Suprapubic skin (tissue), 4 donors: Measurements from ENCODE around the gene THUMPD3. TPM values are rescaled to one million over a fixed set of nuclear protein-coding genes. Genes with fewer than 3 reads are reported as not detected.

Experiments
- DNase-seq, 2 donors: peaks; one replicate each; pipeline ENCODE4 v3.0.0-alpha.2; 2019; ENCODE audit warnings: low spot score in 2 of 2
- H3K27ac ChIP-seq: fragments of 200-600 bp; sonication (generic); one replicate; pipeline ENCODE4 v1.5.1; 2019
- H3K27me3 ChIP-seq: fragments of 200-600 bp; sonication (generic); one replicate; pipeline ENCODE4 v1.5.1; 2019
- H3K36me3 ChIP-seq: fragments of 200-600 bp; sonication (generic); one replicate; pipeline ENCODE4 v1.5.1; 2019
- H3K4me1 ChIP-seq: fragments of 200-600 bp; sonication (generic); one replicate; pipeline ENCODE4 v1.5.1; 2019
- H3K4me3 ChIP-seq: fragments of 200-600 bp; sonication (generic); one replicate; pipeline ENCODE4 v1.5.1; 2019; ENCODE audit warnings: mild to moderate bottlenecking
- H3K9me3 ChIP-seq: fragments of 200-600 bp; sonication (generic); one replicate; pipeline ENCODE4 v1.5.1; 2019
- CTCF ChIP-seq, 2 donors: fragments of 200-600 bp in 1 of 2; fragments of 450-650 bp in 1 of 2; sonication (generic) in 1 of 2; IDR thresholded peaks; one replicate each; pipeline ENCODE4 v1.5.1; 2016 to 2019; ENCODE audit warnings: antibody characterized with exemption in 2 of 2, mild to moderate bottlenecking in 1 of 2, moderate library complexity in 1 of 2
- EP300 ChIP-seq: sonication (generic); formaldehyde crosslinking; IDR thresholded peaks from one replicate; pipeline ENCODE4 v1.6.1; 2017; ENCODE audit warnings: antibody characterized with exemption
- POLR2A ChIP-seq, 2 donors: fragments of 450-650 bp; IDR thresholded peaks; one replicate each; pipeline ENCODE4 v1.6.1; 2017; ENCODE audit warnings: antibody characterized with exemption in 2 of 2, mild to moderate bottlenecking in 2 of 2, moderate library complexity in 2 of 2
- POLR2AphosphoS5 ChIP-seq, 3 donors: sonication (generic); formaldehyde crosslinking; IDR thresholded peaks; one replicate each; pipeline ENCODE4 v1.6.1; 2017; ENCODE audit warnings: antibody characterized with exemption in 3 of 3
- WGBS: methylation state at CpG from one replicate; pipeline ENCODE4 v1.1.5; 2018; 5-methylcytosine and 5-hydroxymethylcytosine counted together
- total RNA-seq, 4 donors: library from RNA; depleted of rRNA; stranded (reverse); fragments of >200 nt; gene quantifications; one replicate each; pipeline ENCODE4 v1.1.0, GENCODE V29; 2016

The THUMPD3 gene
- total RNA-seq, 4 donors from 2014 or later: 14.2 to 39.0 (median 27.5) TPM

DNA sequence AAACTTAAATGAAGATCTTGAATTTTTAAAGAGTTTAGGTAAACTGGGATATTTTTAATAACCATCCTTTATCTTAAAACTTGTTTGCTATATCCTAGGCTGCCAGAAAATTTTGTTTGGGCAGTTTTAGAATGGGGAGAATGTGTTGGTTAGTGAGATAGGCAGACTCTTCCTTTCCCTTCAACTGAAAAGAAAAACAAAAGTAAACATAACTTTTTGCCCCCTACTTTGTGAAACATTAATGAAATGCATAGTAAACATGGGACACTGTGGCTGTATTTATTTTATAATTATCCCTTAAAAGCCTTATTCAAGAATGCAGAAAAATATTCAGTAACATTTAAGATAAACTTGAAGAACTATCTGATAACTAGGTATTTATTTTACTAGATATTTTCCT lies 65.6 kb downstream of the THUMPD3 start:
- Histone ChIP-seq H3K9me3 (no peaks in the 10 kb centered on the region), H3K27ac (no peak overlapping the region), H3K4me3 (no peak overlapping the region), H3K4me1 (peaks cover 10% of the 10 kb centered on the region), H3K36me3 (peaks cover 66% of the 10 kb centered on the region), H3K27me3 (no peaks in the 10 kb centered on the region)
- TF ChIP-seq CTCF (IDR thresholded peaks at IDR 0.05): no peak
- no peak for TF ChIP-seq EP300
- no peak for TF ChIP-seq POLR2A (IDR thresholded peaks at IDR 0.05)
- no peak for TF ChIP-seq POLR2AphosphoS5 (IDR thresholded peaks at IDR 0.05)
- DNase-seq: no peak

DNA sequence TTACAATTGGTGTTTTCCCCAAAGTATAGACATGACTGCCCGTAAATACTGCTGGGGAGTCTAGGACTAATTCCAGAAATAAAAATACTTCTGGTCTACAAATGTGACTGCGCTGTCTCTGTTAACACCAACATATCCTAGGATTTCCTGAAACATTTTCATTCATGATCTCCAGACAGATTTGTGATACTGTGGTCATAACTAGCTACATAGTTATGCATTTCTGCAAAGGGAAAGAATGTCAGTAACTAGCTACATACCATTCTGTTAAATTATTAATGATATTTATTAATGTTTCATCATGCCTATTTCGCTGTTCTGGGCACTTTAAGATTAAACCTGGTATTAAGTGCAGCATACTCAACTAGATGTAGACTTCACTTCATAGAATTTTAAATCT lies 67.9 kb downstream of the THUMPD3 start:
- Histone ChIP-seq H3K9me3 (no peaks in the 10 kb centered on the region), H3K36me3 (peaks cover 89% of the 10 kb centered on the region), H3K27me3 (no peaks in the 10 kb centered on the region), H3K4me1 (no peaks in the 10 kb centered on the region), H3K4me3 (no peak overlapping the region), H3K27ac (no peak overlapping the region)
- TF ChIP-seq EP300 (no peak), POLR2AphosphoS5 (IDR thresholded peaks at IDR 0.05) (no peak), CTCF (IDR thresholded peaks at IDR 0.05) (no peak), POLR2A (IDR thresholded peaks at IDR 0.05) (no peak)
- no peak for DNase-seq
- 94% methylated on average over 3 of the region's 3 CpGs for WGBS

- H3K36me3 ChIP-seq: peaks cover 98% of the 10 kb centered on the region
- DNase-seq: no peak
- no peaks in the 10 kb centered on the region for H3K9me3 ChIP-seq
- H3K4me1 ChIP-seq: no peaks in the 10 kb centered on the region
- 91% methylated on average over 15 of the region's 15 CpGs for WGBS
- H3K4me3 ChIP-seq: no peak overlapping the region
- TF ChIP-seq EP300: no peak
- no peak for TF ChIP-seq POLR2A (IDR thresholded peaks at IDR 0.05)
- no peak for TF ChIP-seq CTCF (IDR thresholded peaks at IDR 0.05)
- TF ChIP-seq POLR2AphosphoS5 (IDR thresholded peaks at IDR 0.05): no peak
- H3K27me3 ChIP-seq: no peaks in the 10 kb centered on the region
- H3K27ac ChIP-seq: no peak overlapping the region
These were observed 71.0 kb downstream of the THUMPD3 start for GRCh38 chr3:9433627-9434521.

DNA sequence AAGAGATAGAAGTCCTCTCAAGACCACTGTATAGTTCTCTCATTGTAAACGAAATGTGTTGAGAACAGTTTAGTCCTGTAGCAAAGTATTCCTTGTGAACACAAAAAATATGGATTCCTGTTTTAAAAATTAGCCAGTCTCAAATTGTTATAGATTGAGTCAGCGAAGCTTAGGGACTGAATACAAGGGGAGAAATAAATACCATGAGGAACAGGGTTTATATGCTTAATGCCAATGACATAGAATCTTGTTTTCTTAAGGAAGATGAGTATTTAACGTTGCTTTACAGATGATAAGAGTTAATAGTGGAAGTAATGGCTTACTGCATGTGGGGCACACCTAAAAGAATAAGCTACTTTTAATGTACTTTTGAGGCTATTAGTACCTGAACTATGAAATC lies 72.5 kb downstream of the THUMPD3 start:
- no peak for DNase-seq
- H3K27me3 ChIP-seq: no peaks in the 10 kb centered on the region
- WGBS: 93% methylated on average over 3 of the region's 3 CpGs

More for the DNA sequence above, 72.5 kb downstream of the THUMPD3 start:
- Histone ChIP-seq H3K4me1 (no peaks in the 10 kb centered on the region), H3K9me3 (no peaks in the 10 kb centered on the region), H3K36me3 (peaks cover 98% of the 10 kb centered on the region), H3K27ac (no peak overlapping the region), H3K4me3 (no peak overlapping the region)
- TF ChIP-seq POLR2A (IDR thresholded peaks at IDR 0.05): no peak
- no peak for TF ChIP-seq CTCF (IDR thresholded peaks at IDR 0.05)
- TF ChIP-seq EP300: no peak
- no peak for TF ChIP-seq POLR2AphosphoS5 (IDR thresholded peaks at IDR 0.05)

Other genes with a start within 250 kb of the THUMPD3 start
- gene SRGAP3, start 113.4 kb upstream of the THUMPD3 start, total RNA-seq: 10 to 100 TPM; 13.1 to 84.9 (median 27.4) TPM
- 100 to 1,000 TPM in 2 of 4 donors, 10 to 100 TPM in 2; 72.5 to 272 (median 108) TPM for gene SETD5, start 34.6 kb downstream of the THUMPD3 start, total RNA-seq
- under 1 TPM in 1 of 4 donors, not detected in 3; 0.19 TPM for gene LHFPL4, start 190.8 kb downstream of the THUMPD3 start, total RNA-seq